ENCODE results near the gene ARMC7. TPM values are rescaled to one million over a fixed set of nuclear protein-coding genes. Genes with fewer than 3 reads are reported as not detected.

ARMC7 gene
- total and polyA plus RNA-seq, 2 of the 4 experiments (the other 2 are of a cell fraction), result 1.8 to 6.9 TPM

- in situ Hi-C loops (cut with MboI; ENCODE audit: low sequenced_read_pairs) (no loop called here), intact Hi-C loops (cut with micrococcal nuclease) (no loop called here), dilution Hi-C loops (cut with HindIII; ENCODE audit: low sequenced_read_pairs, unreplicated experiment) (no loop called here)
- peak overlapping the region; percentile 7; the same call in 1 of the 2 replicates for H4K5ac ChIP-seq (ENCODE audit: low read depth, low read length)
- ChIA-PET POLR2A (ENCODE audit: unreplicated experiment) (interaction anchor here (1.1 kb wide), 1 partner anchor 31 kb away, joined by 8 read pairs; the partner anchor contains the start of gene ARMC7), CTCF (interaction anchor here (1.5 to 1.7 kb wide), 2 partner anchors 34 to 55 kb away, joined by 4 to 12 read pairs; no protein-coding TSS in a partner anchor)
- H3K14ac ChIP-seq (replicated peaks; ENCODE audit: low read depth, low read length), result peak overlapping the region; percentile 75
- no CpG with 5 or more reads among the region's 8 CpGs for whole genome bisulfite sequencing, 2 experiments (ENCODE audit: extremely low coverage in 2 of 2, insufficient read length in 1 of 2)
- H3K18ac ChIP-seq (ENCODE audit: low read depth, low read length), result peak overlapping the region; percentile 2
- H2BK15ac ChIP-seq (ENCODE audit: low read depth, low read length), result peak overlapping the region; percentile 47; the same call in 2 of the 3 replicates
- H2BK5ac ChIP-seq (ENCODE audit: low read depth, low read length, poor library complexity, severe bottlenecking), result peak overlapping the region; percentile 25
- TF ChIP-seq SMC3 (IDR thresholded peaks at IDR 0.05; ENCODE audit: low read depth, low read length), result no peak
- TF ChIP-seq ELK1 (IDR thresholded peaks at IDR 0.05; ENCODE audit: borderline replicate concordance, low read depth, low read length), result no peak
- no peak for TF ChIP-seq BHLHE40 (IDR thresholded peaks at IDR 0.05; ENCODE audit: low read depth, low read length)
- TF ChIP-seq RAD21 (IDR thresholded peaks at IDR 0.05; ENCODE audit: low read length), result no peak
- TF ChIP-seq NFE2L2 (IDR thresholded peaks at IDR 0.05; ENCODE audit: low read depth, low read length), result no peak
- TF ChIP-seq CTCF (conservative IDR thresholded peaks at IDR 0.05; ENCODE audit: low read depth, low read length), result no peak
- TF ChIP-seq MAFK (IDR thresholded peaks at IDR 0.05; ENCODE audit: low read depth, low read length), result no peak
- TF ChIP-seq MAZ (IDR thresholded peaks at IDR 0.05; ENCODE audit: borderline replicate concordance, low read depth, low read length), result no peak
- no peak for TF ChIP-seq USF2 (IDR thresholded peaks at IDR 0.05; ENCODE audit: low read depth, low read length)
- TF ChIP-seq RCOR1 (IDR thresholded peaks at IDR 0.05; ENCODE audit: insufficient replicate concordance, low read length), result no peak
- TF ChIP-seq RFX5 (IDR thresholded peaks at IDR 0.05; ENCODE audit: low read depth, low read length), result no peak
- no peak for TF ChIP-seq CHD1 (IDR thresholded peaks at IDR 0.05; ENCODE audit: low read depth, low read length)
- no peak for TF ChIP-seq POLR2A (IDR thresholded peaks at IDR 0.05; ENCODE audit: low read depth, low read length)
- no peak for TF ChIP-seq MXI1 (IDR thresholded peaks at IDR 0.05; ENCODE audit: borderline replicate concordance, low read depth, low read length)
- TF ChIP-seq CEBPB (IDR thresholded peaks at IDR 0.05; ENCODE audit: low read depth, low read length), result no peak
- no peak for TF ChIP-seq FOS (IDR thresholded peaks at IDR 0.05; ENCODE audit: low read depth, low read length)
- peak overlapping the region; percentile 41 for H3K4me2 ChIP-seq (ENCODE audit: low read depth, low read length)
- no peak overlapping the region for H3K9ac ChIP-seq (ENCODE audit: low read depth, low read length)
- no TSS peak for BruUV-seq (replicated peaks)
- H3K9me3 ChIP-seq (ENCODE audit: control insufficient read depth, insufficient read depth, low read length), result no peaks in the 10 kb centered on the region
- H2AFZ ChIP-seq (replicated peaks; ENCODE audit: low read length, poor library complexity), result peak overlapping the region; percentile 87
- H3K36me3 ChIP-seq (ENCODE audit: control insufficient read depth, insufficient read depth, low read length), result no peaks in the 10 kb centered on the region
- H3K4me1 ChIP-seq (ENCODE audit: control insufficient read depth, insufficient read depth, low read length), result peaks cover 21% of the 10 kb centered on the region
- no peak overlapping the region for H3K4me3 ChIP-seq (ENCODE audit: insufficient read depth, low read depth, low read length)
- peak overlapping the region; percentile 48 for H2BK120ac ChIP-seq (ENCODE audit: low read depth, low read length)
- peak overlapping the region; percentile 42 to 53; a peak in 3 of 4 replicates for H4K8ac ChIP-seq (ENCODE audit: low read depth in 2 of 2, low read length in 2 of 2)
- peak overlapping the region; percentile 88 for H2BK20ac ChIP-seq (ENCODE audit: low read depth, low read length)
- peak overlapping the region; percentile 89 for H3K4ac ChIP-seq (ENCODE audit: low read depth, low read length)
- ATAC-seq (ENCODE audit: low read depth) (no peak), DNase-seq (no peak)
- peak overlapping the region; percentile 18 for H3K27ac ChIP-seq (ENCODE audit: insufficient read depth, low read length)
- no peak overlapping the region for H3K23ac ChIP-seq (ENCODE audit: low read depth, low read length)
- H2AK5ac ChIP-seq (ENCODE audit: low read depth, low read length), result peak overlapping the region; percentile 88
- no peaks in the 10 kb centered on the region for H3K79me1 ChIP-seq (ENCODE audit: low read depth in 1 of 2, low read length in 2 of 2)
- H3K9me1 ChIP-seq (ENCODE audit: insufficient read depth, low read length), result peaks cover 21% of the 10 kb centered on the region
- H4K20me1 ChIP-seq (ENCODE audit: insufficient read depth, low read length), result no peaks in the 10 kb centered on the region
- H3K56ac ChIP-seq (ENCODE audit: extremely low read depth, insufficient read depth, low read length), result peak overlapping the region; percentile 41; the same call in 1 of the 2 replicates
- no peaks in the 10 kb centered on the region for H3K27me3 ChIP-seq (ENCODE audit: control insufficient read depth, insufficient read depth, low read length)
- peak overlapping the region; percentile 68 for H2AK9ac ChIP-seq (replicated peaks; ENCODE audit: low read depth, low read length, poor library complexity)
- H4K91ac ChIP-seq (ENCODE audit: insufficient read depth, low read depth, low read length), result peak overlapping the region; percentile 88
Measured at GRCh38 chr17:75079023-75079373, 30.8 kb upstream of the ARMC7 start.
